ENCODE measurements around the gene NFIA. TPM values are rescaled to one million over a fixed set of nuclear protein-coding genes. Genes with fewer than 3 reads are reported as not detected.

The NFIA gene
- total and polyA plus RNA-seq, 10 of the 15 experiments (the other 5 are each of a cell fraction or from before 2014, with no cell fraction given), result 0.10 to 0.16 TPM; not detected in 8

DNA sequence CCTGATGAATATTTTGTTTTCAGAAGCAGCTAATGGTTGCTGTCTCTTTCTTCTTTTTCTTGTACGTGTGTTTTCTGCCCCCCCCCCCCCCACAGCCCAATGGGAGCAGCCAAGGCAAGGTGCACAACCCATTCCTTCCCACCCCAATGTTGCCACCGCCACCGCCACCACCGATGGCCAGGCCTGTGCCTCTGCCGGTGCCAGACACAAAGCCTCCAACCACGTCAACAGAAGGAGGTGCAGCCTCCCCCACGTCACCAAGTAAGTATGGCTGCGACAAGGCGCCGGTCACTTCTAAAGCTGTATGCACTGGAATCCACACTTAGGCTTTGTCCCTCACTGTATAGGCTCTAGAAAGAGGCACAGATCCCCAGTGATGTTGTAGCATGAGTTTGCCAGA lies 324.1 kb downstream of the NFIA start (continued):
- no peak for TF ChIP-seq PML (IDR thresholded peaks at IDR 0.05; ENCODE audit: low read length)

DNA sequence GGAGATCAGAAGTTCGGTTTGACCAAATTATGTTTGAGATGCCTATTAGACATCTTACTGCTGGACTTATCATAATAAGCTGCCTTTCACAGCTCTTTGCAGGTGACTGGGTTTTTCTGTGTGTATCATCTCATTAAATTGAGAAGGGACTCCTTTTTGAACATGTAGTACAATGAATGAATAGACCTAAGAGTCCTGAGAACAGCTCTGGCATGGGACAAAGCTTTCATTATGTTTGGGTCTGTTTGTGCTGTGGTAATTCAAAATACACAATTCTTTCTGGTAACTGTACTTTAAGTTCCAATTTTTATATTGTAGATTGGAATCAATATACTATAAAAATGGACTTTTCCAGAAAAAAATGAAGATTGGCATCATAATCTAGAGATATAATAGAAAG lies 330.2 kb downstream of the NFIA start:
- Histone ChIP-seq H4K20me1 (ENCODE audit: control insufficient read depth, insufficient read depth) (no peaks in the 10 kb centered on the region), H3K79me2 (ENCODE audit: control insufficient read depth, insufficient read depth, low read length) (no peaks in the 10 kb centered on the region), H3K27me3 (replicated peaks in 1 of 2; ENCODE audit: control insufficient read depth in 2 of 2, insufficient read depth in 2 of 2, low read length in 1 of 2) (no peaks in the 10 kb centered on the region; a peak in 1 of 4 replicates), H3K4me2 (ENCODE audit: control insufficient read depth, insufficient read depth) (no peak overlapping the region), H2AFZ (ENCODE audit: control insufficient read depth, low read depth, low read length) (no peak overlapping the region), H3K9me3 (replicated peaks; ENCODE audit: control insufficient read depth, insufficient read depth, low read length) (no peaks in the 10 kb centered on the region), H3K4me1 (ENCODE audit: control insufficient read depth, insufficient read depth, low read length) (no peaks in the 10 kb centered on the region), H3K36me3 (ENCODE audit: control insufficient read depth in 2 of 2, insufficient read depth in 2 of 2, low read length in 1 of 2) (no peaks in the 10 kb centered on the region), H3K27ac (ENCODE audit: control insufficient read depth, insufficient read depth) (no peak overlapping the region), H3K9ac (ENCODE audit: control insufficient read depth, insufficient read depth, low read length) (no peak overlapping the region), H3K4me3 (no peak overlapping the region)
- ATAC-seq (no peak), DNase-seq (ENCODE audit: low read depth, low spot score) (no peak), FAIRE-seq (no peak)
- in situ Hi-C loops (cut with MboI) (no loop called here), intact Hi-C loops (cut with micrococcal nuclease; ENCODE audit: unreplicated experiment) (no loop called here)
- ChIA-PET POLR2A (no interaction called here), CTCF (no interaction called here), SMC1A (ENCODE audit: uncharacterized antibody, unreplicated experiment) (no interaction called here), RAD21 (ENCODE audit: unreplicated experiment) (no interaction called here)
- WGBS (ENCODE audit: insufficient coverage, insufficient replicate concordance, low lambda C conversion rate, missing lambda C conversion rate), result 0% methylated on average over 1 of the region's 1 CpG
- no TSS peak for BruUV-seq (replicated peaks)
- no peak for TF ChIP-seq TARDBP (IDR thresholded peaks at IDR 0.05; ENCODE audit: borderline replicate concordance)
- TF ChIP-seq ZZZ3 (IDR thresholded peaks at IDR 0.05; ENCODE audit: control insufficient read depth, insufficient read length, low read depth), result no peak
- TF ChIP-seq, protein P1, sequence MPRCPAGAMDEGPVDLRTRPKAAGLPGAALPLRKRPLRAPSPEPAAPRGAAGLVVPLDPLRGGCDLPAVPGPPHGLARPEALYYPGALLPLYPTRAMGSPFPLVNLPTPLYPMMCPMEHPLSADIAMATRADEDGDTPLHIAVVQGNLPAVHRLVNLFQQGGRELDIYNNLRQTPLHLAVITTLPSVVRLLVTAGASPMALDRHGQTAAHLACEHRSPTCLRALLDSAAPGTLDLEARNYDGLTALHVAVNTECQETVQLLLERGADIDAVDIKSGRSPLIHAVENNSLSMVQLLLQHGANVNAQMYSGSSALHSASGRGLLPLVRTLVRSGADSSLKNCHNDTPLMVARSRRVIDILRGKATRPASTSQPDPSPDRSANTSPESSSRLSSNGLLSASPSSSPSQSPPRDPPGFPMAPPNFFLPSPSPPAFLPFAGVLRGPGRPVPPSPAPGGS (IDR thresholded peaks at IDR 0.05; ENCODE audit: borderline replicate concordance, insufficient read depth, low read depth, low read length, poor library complexity, severe bottlenecking), result no peak
- no peak for TF ChIP-seq ETV6 (conservative IDR thresholded peaks at IDR 0.05 in 1 of 2, IDR thresholded peaks at IDR 0.05 in 1 of 2; ENCODE audit: borderline replicate concordance in 1 of 2, low read depth in 1 of 2)
- TF ChIP-seq, protein P2, sequence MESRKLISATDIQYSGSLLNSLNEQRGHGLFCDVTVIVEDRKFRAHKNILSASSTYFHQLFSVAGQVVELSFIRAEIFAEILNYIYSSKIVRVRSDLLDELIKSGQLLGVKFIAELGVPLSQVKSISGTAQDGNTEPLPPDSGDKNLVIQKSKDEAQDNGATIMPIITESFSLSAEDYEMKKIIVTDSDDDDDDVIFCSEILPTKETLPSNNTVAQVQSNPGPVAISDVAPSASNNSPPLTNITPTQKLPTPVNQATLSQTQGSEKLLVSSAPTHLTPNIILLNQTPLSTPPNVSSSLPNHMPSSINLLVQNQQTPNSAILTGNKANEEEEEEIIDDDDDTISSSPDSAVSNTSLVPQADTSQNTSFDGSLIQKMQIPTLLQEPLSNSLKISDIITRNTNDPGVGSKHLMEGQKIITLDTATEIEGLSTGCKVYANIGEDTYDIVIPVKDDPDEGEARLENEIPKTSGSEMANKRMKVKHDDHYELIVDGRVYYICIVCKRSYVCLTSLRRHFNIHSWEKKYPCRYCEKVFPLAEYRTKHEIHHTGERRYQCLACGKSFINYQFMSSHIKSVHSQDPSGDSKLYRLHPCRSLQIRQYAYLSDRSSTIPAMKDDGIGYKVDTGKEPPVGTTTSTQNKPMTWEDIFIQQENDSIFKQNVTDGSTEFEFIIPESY (IDR thresholded peaks at IDR 0.05), result no peak
- no peak for TF ChIP-seq SMAD5 (IDR thresholded peaks at IDR 0.05; ENCODE audit: low read depth)
- no peak for TF ChIP-seq TCF12 (IDR thresholded peaks at IDR 0.05; ENCODE audit: low read depth, low read length)
- TF ChIP-seq SP1 (IDR thresholded peaks at IDR 0.05; ENCODE audit: low read depth, low read length), result no peak
- TF ChIP-seq, protein P3, sequence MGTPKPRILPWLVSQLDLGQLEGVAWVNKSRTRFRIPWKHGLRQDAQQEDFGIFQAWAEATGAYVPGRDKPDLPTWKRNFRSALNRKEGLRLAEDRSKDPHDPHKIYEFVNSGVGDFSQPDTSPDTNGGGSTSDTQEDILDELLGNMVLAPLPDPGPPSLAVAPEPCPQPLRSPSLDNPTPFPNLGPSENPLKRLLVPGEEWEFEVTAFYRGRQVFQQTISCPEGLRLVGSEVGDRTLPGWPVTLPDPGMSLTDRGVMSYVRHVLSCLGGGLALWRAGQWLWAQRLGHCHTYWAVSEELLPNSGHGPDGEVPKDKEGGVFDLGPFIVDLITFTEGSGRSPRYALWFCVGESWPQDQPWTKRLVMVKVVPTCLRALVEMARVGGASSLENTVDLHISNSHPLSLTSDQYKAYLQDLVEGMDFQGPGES (IDR thresholded peaks at IDR 0.05), result no peak
- no peak for TF ChIP-seq MXI1 (IDR thresholded peaks at IDR 0.05; ENCODE audit: low read depth, low read length)
- TF ChIP-seq ZNF207 (IDR thresholded peaks at IDR 0.05; ENCODE audit: borderline replicate concordance), result no peak
- TF ChIP-seq EZH2 (IDR thresholded peaks at IDR 0.05; ENCODE audit: borderline replicate concordance, control insufficient read depth, low read depth, low read length), result no peak
- TF ChIP-seq EP300 (IDR thresholded peaks at IDR 0.05; ENCODE audit: borderline replicate concordance in 1 of 2, control insufficient read depth in 1 of 2, low read depth in 2 of 2, low read length in 2 of 2), result no peak
- TF ChIP-seq ATF7 (IDR thresholded peaks at IDR 0.05; ENCODE audit: low read depth), result no peak
- TF ChIP-seq SMAD1 (IDR thresholded peaks at IDR 0.05; ENCODE audit: low read depth, partially characterized antibody), result no peak
- TF ChIP-seq, protein P4, sequence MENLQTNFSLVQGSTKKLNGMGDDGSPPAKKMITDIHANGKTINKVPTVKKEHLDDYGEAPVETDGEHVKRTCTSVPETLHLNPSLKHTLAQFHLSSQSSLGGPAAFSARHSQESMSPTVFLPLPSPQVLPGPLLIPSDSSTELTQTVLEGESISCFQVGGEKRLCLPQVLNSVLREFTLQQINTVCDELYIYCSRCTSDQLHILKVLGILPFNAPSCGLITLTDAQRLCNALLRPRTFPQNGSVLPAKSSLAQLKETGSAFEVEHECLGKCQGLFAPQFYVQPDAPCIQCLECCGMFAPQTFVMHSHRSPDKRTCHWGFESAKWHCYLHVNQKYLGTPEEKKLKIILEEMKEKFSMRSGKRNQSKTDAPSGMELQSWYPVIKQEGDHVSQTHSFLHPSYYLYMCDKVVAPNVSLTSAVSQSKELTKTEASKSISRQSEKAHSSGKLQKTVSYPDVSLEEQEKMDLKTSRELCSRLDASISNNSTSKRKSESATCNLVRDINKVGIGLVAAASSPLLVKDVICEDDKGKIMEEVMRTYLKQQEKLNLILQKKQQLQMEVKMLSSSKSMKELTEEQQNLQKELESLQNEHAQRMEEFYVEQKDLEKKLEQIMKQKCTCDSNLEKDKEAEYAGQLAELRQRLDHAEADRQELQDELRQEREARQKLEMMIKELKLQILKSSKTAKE (IDR thresholded peaks at IDR 0.05; ENCODE audit: low read depth, poor library complexity, severe bottlenecking), result no peak

Measured in GM12878 (cell line).